ENCODE results near the gene IL17RC.
A peak's percentile ranks its signal among the peaks of the same experiment; 100 is the strongest.
"Not testable (repeated sequence)": the region's sequence is repeated elsewhere in the genome, so short reads cannot be mapped to it uniquely, and the experiment has no call there.

Gene IL17RC

DNA sequence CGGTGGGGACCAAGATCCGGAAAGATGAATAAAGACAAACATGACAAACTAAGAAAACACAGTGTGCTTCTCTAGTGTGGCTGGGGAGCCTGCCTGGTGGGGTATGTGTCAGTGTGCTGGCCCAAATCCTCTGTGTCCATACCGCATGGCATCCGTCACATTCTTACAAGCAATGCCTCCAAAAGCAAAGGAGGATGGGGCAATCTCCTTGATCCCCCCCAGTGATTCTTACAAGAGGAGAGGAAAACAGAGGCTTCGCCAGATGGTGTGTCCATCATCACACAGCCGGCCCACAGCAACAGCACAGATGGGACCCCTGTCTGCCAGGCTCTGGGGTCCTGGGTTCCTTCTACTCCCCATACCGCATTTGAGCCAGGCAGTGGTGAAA lies 558 bp upstream of the IL17RC start:
- no peak for DNase-seq

DNA sequence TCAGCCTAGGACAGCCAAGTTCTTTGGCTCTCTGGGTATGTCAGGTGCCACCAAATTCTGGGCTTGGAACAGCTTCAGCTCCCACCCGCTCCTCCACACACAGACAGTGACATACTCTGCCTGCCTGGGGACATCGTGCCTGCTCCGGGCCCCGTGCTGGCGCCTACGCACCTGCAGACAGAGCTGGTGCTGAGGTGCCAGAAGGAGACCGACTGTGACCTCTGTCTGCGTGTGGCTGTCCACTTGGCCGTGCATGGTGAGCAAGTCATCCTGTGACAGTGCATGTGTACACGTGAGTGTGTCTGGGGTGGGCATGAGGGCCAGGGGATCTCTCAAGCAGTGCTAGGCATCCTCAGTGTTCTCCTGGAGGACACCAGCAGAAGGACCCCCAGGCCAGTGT lies 922 bp downstream of the IL17RC start:
- DNase-seq = no peak

DNA sequence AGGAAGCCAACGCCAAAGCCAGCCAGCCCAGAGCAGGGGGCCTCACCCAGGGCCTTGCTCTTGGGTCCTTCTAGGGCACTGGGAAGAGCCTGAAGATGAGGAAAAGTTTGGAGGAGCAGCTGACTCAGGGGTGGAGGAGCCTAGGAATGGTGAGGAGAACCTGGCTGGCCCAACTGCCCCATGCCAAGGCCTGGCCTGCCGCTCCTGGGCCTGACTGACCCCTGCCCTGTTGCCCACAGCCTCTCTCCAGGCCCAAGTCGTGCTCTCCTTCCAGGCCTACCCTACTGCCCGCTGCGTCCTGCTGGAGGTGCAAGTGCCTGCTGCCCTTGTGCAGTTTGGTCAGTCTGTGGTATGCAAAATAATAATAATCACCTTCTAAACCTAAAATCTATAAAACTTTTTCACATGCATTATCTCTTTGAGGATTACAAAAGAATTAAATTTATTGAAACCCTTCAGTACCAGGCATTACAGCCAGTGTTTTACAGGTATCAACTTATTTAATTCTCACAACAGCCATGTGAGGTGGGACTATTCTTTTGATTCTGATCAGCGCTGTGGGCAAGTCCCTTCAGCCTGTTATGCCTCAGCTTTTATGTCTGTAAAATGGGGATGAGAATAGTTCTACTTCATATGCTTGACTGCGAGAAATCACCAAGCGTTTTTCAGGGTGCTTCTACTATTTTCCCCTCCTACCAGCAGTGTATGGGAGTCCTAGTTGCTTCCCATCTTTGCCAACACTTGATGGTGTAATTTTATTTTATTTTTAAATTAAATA lies 1.6 kb downstream of the IL17RC start:
- DNase-seq = no peak

DNA sequence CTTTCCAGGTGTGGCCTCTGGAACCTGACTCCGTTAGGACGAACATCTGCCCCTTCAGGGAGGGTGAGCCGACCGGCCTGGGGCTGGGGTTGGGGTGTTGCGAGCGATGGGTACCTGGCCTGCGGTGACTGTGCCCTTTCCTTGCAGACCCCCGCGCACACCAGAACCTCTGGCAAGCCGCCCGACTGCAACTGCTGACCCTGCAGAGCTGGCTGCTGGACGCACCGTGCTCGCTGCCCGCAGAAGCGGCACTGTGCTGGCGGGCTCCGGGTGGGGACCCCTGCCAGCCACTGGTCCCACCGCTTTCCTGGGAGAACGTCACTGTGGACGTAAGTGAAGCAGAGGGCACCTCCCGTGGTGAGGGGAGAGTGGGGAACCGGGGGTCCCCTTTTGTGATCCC lies 11.3 kb downstream of the IL17RC start:
- DNase-seq = no peak

DNA sequence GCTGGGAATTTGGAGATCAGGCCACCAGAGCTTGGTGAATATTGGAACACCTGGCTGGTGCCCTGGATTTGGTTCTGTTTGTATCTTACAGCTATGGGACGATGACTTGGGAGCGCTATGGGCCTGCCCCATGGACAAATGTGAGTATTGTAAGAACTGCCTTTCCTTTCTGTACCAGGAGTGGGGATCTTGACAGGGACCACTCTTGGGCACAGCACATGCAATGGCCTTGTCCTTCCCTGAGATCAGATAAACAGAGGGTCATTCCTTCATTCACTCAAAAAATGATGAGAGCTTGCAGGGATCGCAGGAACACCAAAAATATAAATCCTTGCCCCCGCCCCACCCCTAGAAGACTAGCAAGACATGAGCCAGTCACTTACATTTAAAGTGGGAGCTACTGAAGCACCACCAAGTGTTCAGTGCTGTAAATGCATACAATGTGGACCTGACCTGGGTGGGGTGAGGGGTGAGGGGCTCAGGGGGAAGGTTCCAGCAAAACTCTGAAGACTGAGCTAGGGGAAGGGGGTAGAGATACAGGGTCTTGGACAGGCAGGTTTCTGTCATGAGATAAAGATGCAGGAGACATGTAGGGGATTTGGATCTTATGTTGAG lies 14.0 kb downstream of the IL17RC start:
- DNase-seq = no peak

DNA sequence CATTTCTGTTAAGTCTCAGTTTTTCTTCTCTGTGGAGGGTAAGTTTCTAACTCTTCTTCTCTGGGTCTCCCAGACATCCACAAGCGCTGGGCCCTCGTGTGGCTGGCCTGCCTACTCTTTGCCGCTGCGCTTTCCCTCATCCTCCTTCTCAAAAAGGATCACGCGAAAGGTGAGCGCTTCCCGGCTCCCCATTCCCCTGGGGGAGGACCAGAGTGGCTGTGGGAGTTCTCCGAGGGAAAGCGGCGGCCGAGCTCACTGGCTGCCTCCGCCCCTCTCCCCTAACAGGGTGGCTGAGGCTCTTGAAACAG lies 15.6 kb downstream of the IL17RC start:
- DNase-seq = no peak

DNA sequence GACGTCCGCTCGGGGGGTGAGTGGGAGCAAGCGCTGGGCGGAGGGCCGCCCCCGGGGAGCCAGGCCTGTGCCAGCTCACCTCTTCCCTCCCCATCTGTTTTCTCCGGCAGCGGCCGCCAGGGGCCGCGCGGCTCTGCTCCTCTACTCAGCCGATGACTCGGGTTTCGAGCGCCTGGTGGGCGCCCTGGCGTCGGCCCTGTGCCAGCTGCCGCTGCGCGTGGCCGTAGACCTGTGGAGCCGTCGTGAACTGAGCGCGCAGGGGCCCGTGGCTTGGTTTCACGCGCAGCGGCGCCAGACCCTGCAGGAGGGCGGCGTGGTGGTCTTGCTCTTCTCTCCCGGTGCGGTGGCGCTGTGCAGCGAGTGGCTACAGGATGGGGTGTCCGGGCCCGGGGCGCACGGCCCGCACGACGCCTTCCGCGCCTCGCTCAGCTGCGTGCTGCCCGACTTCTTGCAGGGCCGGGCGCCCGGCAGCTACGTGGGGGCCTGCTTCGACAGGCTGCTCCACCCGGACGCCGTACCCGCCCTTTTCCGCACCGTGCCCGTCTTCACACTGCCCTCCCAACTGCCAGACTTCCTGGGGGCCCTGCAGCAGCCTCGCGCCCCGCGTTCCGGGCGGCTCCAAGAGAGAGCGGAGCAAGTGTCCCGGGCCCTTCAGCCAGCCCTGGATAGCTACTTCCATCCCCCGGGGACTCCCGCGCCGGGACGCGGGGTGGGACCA lies 16.1 kb downstream of the IL17RC start:
- DNase-seq = peak; percentile 73 to 84 (median 76)

DNA sequence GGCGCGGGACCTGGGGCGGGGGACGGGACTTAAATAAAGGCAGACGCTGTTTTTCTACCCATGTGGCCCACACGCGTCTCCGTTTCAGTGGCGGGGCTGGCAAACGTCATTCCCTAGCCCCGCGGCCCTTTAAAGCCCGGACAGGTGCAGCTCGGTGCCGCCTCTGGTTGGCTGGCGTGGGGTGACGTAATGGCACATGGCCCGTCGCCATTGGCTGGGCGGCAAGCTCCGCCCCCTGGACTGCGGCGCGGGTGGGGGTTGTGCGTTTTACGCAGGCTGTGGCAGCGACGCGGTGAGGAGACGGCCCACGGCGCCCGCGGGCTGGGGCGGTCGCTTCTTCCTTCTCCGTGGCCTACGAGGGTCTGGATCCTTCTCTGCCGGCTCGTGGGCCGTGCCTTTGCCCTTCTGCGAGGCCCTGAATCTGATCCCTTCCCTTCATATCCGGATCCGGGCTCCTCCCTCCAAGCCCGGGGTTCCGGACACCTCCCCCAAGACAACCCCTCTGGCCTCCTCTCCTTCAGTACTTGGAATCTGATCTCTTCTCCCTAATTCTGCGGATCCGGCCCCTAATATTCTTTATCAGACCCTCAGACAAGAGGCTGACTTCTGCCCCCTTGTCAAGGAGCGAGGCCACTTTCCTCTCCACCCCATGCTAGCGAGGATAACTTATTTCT lies 16.8 kb downstream of the IL17RC start, which contains the start of gene CRELD1:
Gene CRELD1, plus strand, starts transcription at position 274 of the 674 bp plus-strand sequence. CDS start 605 bp downstream, outside the sequence.
- peak; percentile 86 to 97 (median 92) for DNase-seq

DNA sequence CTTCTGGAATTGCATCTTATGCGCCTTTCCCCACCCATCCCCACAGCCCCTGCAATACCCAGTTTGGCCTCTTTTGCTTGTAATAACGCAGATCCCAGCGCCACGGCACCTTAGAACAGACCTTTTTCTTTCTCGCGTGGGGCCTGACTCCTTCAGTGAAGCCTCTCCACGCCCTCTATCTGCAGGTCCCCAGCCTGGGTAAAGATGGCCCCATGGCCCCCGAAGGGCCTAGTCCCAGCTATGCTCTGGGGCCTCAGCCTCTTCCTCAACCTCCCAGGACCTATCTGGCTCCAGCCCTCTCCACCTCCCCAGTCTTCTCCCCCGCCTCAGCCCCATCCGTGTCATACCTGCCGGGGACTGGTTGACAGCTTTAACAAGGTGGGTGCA lies 17.3 kb downstream of the IL17RC start:
- no peak for DNase-seq

DNA sequence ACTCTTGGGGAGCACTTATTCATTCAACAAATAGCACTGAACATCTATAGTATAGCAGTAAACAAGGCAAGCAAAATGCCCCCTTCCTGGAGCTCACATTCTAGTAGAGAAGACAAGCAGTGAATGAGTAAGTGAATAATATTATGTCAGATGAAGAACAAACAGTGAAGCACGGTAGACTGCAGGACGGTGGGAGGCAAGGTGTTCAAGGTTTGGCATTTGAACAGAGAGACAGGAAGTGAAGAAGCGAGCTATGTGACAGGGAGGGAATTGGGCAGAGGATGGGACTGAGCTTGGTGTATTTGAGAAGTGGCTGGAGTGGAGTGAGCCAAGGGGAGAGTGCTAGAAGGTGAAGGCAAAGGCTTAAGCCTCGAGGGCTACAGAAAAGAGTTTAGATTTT lies 18.1 kb downstream of the IL17RC start:
- DNase-seq = no peak

DNA sequence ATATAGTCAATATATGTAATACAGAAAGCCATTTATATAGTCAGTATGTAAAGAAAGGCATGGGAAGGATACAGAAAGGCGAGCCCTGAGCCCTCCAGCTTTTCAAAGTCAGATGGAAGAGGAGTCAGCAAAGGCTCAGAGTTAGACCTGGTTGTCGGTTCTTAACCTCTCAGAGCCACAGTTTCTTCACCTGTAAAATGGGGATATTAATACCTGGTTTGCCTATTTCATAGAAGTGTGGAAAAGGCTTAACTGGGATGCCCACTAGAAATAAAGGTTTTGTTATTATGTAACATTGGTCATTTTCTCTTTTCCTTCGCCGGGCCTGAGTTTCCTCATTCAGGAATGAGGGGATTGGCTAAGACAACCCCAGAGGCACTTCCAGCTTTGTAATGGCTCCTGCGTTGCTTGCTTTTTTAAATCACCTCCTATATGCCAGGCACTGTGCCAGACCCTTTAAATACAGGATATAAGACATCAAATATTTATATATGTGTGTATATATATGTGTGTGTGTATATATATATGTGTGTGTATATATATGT lies 19.1 kb downstream of the IL17RC start:
- DNase-seq = no peak

DNA sequence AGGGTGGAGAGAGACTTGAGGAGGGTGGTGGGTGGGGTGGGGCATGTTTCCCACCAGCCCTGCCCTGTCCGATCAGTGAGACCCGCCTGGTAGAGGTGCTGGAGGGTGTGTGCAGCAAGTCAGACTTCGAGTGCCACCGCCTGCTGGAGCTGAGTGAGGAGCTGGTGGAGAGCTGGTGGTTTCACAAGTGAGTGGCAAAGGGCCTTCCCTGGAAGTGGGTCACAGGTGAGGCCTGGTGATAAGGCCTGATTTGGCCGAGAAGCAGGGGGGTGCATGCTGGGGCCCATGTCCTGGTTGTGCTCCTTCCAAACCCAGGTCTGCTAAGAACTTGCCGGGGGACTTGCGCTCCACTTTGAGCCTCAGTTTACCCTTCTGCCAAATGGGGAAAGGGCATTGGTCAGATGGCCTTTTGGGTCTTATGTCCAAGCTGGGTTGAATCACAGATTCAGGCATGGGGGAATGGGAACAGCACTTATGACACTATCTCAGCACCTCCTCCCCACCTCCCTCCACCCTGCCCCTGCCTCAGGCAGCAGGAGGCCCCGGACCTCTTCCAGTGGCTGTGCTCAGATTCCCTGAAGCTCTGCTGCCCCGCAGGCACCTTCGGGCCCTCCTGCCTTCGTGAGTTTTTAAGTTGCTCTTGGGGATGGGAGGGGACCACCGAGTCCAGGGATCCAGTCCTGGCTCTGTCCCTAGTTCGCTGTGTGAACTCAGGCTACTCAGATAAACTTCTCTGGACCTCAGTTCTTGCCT lies 20.8 kb downstream of the IL17RC start:
- no peak for DNase-seq

DNA sequence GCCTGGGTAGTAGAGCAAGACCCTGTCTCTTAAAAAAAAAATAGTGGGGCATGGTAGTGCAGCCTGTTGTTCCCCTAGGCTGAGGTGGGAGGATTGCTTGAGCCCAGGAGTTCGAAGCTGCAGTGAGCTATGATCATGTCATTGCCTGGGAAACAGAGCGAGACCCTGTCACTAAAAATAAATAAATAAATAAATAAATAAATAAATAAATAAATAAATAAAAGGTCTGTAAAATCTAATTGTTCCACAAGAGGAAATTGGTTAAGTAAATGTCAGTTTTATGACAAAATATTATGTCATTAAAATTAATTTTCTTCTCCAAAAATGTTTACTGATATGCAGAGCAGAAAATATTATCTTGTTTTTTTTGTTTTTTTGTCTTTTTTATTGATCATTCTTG lies 22.1 kb downstream of the IL17RC start:
- no peak for DNase-seq

DNA sequence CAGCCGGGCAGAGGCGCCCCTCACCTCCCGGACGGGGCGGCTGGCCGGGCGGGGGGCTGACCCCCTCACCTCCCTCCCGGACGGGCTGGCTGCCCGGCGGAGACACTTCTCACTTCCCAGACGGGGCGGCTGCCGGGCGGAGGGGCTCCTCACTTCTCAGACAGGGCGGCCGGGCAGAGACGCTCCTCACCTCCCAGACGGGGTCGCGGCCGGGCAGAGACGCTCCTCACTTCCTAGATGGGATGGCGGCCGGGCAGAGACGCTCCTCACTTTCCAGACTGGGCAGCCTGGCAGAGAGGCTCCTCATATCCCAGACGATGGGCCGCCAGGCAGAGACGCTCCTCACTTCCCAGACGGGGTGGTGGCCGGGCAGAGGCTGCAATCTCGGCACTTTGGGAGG lies 23.0 kb downstream of the IL17RC start:
- not testable (repeated sequence) for DNase-seq

DNA sequence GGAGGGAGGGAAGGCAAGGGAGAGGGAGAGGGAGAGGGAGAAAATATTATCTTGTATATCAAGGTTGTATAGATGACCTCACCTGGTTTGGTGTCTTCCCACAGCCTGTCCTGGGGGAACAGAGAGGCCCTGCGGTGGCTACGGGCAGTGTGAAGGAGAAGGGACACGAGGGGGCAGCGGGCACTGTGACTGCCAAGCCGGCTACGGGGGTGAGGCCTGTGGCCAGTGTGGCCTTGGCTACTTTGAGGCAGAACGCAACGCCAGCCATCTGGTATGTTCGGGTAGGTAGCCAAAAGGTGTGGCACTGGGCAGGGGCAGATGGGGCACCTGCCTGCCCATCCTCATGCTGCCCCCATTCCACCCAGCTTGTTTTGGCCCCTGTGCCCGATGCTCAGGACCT lies 23.8 kb downstream of the IL17RC start:
- no peak for DNase-seq

DNA sequence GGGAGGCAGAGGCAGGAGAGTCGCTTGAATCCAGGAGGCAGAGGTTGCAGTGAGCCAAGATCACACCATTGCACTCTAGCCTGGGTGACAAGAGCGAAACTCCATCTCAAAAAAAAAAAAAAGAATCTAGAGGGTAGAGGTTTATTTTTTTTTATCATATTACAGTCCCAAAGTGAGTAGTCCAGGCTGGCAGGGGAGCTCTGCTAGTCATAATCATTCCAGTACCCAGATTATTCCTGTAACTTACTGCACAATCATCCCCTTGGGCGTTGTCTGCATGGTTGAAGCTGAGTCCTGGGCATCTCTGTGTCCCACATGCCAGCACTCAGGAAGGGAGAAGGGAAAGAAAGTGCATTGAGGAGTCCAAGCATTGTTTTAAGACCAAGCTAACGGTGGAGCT lies 25.3 kb downstream of the IL17RC start:
- DNase-seq = no peak

DNA sequence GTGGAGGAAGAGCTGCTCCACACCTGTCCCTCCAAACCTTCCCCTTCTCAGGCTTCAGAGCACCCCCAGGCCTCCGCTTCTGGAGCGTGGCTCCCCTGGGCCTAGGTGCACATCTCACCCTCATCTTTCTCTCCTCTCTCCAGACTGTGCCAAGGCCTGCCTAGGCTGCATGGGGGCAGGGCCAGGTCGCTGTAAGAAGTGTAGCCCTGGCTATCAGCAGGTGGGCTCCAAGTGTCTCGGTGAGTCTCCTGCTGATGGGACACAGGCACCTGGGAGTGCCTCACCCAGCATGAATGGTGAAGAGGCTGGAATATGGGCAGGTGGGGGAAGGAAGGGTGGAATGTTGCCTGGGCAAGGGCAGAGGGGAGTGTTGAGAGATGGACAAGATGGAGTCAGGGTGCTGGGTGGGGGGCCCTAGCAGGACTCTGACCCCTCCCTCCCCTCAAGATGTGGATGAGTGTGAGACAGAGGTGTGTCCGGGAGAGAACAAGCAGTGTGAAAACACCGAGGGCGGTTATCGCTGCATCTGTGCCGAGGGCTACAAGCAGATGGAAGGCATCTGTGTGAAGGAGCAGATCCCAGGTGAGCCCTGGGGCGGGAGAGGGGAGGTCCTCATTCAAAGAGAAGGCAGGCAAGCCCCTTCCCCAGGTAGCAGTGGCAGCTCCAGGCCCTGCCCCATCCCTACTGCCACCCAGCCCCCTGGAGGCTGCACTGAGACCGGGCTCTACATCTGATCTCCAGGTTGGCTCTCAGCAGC lies 26.2 kb downstream of the IL17RC start:
- no peak for DNase-seq

DNA sequence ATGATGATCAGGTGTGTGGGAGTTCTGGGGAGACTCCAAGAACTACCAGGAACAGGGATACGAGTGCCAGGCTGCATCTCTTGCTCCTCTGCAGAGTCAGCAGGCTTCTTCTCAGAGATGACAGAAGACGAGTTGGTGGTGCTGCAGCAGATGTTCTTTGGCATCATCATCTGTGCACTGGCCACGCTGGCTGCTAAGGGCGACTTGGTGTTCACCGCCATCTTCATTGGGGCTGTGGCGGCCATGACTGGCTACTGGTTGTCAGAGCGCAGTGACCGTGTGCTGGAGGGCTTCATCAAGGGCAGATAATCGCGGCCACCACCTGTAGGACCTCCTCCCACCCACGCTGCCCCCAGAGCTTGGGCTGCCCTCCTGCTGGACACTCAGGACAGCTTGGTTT lies 27.4 kb downstream of the IL17RC start:
- DNase-seq = no peak

DNA sequence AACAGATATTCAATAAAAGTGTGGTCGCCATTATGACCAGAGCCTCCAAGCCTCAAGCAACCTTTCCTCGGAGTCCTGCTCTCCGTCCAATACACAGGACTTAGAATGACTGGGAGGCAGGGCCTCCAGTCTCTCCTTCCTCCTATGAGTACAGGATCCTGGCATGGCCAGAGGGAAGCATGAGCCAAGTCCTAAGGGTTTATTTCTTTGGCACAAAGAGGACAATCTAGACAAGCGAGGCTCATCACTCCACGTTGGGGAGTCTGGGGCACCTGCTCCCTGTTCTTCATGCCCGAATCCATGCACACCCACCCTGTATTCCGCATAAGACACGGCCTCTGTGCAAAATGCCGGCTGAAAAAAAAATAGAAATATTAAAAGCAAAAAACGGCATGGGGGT lies 28.5 kb downstream of the IL17RC start:
- no peak for DNase-seq

DNA sequence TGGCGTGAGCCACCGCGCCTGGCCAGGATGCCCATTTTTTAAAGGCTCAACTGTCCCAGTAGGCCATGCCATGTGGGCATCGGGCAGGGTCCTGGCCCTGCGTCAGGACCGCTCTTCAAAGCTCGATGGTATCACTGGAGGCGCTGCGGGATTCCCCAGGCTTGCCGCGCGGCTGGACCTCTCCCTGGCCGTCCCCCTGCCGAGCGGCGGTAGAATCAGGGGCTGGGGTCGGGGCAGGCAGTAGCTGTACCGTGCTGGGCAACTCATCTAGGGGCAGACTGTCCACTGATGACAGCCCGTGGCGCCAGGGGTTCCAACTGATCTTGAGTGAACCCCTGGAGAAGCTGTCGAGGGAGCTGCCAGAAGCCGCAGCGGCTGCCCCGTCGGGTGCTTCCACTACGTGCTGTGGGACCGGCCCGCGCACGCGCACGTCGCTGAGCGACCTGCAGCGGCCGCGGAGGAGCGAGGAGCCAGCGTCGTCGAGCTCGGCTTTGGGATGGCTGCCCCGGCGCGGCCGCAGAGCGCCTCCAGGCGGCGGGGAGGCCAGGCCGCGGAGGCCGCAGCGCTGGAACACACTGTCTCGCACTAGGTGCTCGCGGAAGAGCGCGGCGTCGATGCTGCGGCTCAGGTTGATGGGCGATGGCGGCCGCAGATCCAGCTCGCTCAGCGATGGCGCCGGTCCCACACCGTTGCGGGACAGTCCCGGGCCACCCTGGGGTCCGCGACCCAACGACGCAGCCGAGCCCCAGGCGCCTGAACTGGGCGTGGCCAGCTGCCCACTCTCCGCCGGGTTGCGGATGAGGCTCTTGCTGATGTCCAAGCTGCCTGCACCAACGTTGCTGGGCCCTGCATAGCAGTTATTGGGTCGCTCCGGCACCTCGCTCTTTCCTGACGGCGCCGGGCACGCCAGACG lies 29.5 kb downstream of the IL17RC start:
- peak; percentile 50 to 81 (median 56) for DNase-seq
